Mucosa of descending colon (tissue), 3 donors: ENCODE results near the gene PDGFC. TPM values are rescaled to one million over a fixed set of nuclear protein-coding genes. Genes with fewer than 3 reads are reported as not detected.

Experiments
- ATAC-seq: fragments of 200-7000 bp; cut with Tn5 transposase; one replicate; pipeline ENCODE4 v1.9.1; 2020; ENCODE audit warnings: mild to moderate bottlenecking, moderate library complexity
- DNase-seq, 3 donors: peaks; one replicate each; pipeline ENCODE4 v3.0.0-alpha.2; 2020
- H3K36me3 ChIP-seq: fragments of 200-600 bp; one replicate; pipeline ENCODE4 v1.8.0; 2021; ENCODE audit warnings: low read depth, mild to moderate bottlenecking
- H3K4me1 ChIP-seq: fragments of 200-600 bp; one replicate; pipeline ENCODE4 v1.8.0; 2021; ENCODE audit warnings: low read depth, mild to moderate bottlenecking
- H3K4me3 ChIP-seq: fragments of 200-600 bp; one replicate; pipeline ENCODE4 v1.8.0; 2021; ENCODE audit warnings: mild to moderate bottlenecking
- H3K9me3 ChIP-seq: fragments of 200-600 bp; one replicate; pipeline ENCODE4 v1.8.0; 2021; ENCODE audit warnings: mild to moderate bottlenecking
- CTCF ChIP-seq: fragments of 200-600 bp; IDR thresholded peaks from one replicate; pipeline ENCODE4 v1.8.0; 2022; ENCODE audit warnings: antibody characterized with exemption, mild to moderate bottlenecking
- intact Hi-C, 2 donors: fragments of 100-400 bp; cut with DNase I in 1 of 2; cut with micrococcal nuclease in 1 of 2; formaldehyde crosslinking; loops; one replicate each; pipeline versions ENCODE4 v1.11.0 to v1.11.1; 2022; cut with DNase I, micrococcal nuclease
- long read RNA-seq, 2 donors: library from polyadenylated mRNA; unstranded; transcript quantifications; one replicate each; pipeline ENCODE4 v2.0.0, GENCODE V29; 2019 to 2021
- total RNA-seq, 3 donors: library from RNA; stranded (reverse); fragmentation: NEBNext Ultra II Directional in 2 of 3; extraction: Animal tissue kit (Norgen Biotek cat#: 25700) in 2 of 3; gene quantifications; one replicate each; pipeline versions ENCODE4 v1.2.1 to v1.2.4, GENCODE V29; 2021 to 2023
- donor health status: DM: no; HTN: no; CAD: no; lungs with moderate emphysema.
- donor health status: DM: no; HTN: no; CAD: no.
- donor health status: DM: no; HTN: yes; CAD: no.

PDGFC gene, protein sequence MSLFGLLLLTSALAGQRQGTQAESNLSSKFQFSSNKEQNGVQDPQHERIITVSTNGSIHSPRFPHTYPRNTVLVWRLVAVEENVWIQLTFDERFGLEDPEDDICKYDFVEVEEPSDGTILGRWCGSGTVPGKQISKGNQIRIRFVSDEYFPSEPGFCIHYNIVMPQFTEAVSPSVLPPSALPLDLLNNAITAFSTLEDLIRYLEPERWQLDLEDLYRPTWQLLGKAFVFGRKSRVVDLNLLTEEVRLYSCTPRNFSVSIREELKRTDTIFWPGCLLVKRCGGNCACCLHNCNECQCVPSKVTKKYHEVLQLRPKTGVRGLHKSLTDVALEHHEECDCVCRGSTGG
- total RNA-seq, result 10 to 100 TPM in 1 of 3 donors, 1 to 10 TPM in 2; 3.9 to 27.9 (median 6.1) TPM
- long read RNA-seq, donor 1, full-length matches to known transcripts, result 10 of 16 reads
- long read RNA-seq, donor 1, partial matches to known transcripts, result 3 of 16 reads
- long read RNA-seq, donor 1, other reads (novel, unspliced or antisense), result 3 of 16 reads
- long read RNA-seq, donor 2, full-length matches to known transcripts, result 1 of 1 reads
- long read RNA-seq, donor 2, partial matches to known transcripts, result 0 of 1 reads
- long read RNA-seq, donor 2, other reads (novel, unspliced or antisense), result 0 of 1 reads

DNA sequence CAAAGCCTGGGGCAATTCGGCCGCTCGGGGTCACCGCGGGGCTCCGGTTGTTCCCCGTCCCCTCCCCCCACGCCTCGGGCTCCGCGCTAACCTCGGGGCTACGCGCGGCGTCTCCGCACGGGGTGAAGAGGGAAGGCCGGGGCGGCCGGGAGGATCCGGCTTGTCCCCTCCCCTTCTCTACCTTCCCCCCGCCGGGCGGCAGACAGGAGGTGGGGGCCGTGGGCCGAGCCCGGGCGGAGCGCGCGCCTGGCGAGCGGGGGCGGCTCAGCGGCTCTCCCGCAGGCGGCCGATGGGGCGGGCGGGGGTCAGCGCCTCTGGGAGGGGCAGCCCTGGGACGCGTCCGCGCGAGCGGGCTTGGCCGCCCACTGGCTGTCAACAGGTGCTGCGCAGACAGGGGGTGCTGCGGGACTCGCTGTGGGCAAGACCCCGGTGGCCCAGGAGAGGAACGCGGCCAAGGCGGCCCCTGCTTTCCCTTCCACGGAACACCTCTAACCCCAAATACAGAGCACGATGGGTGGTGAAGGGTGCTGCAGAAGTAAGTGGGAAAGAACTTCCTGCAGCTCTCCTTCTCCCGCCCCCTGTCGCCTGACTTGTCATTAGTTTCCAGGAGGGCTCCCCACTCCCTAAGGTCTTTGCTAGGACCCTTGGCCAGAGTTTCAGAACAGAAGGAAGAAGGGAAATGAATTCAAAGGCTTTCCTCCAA, at the start of gene PDGFC:
TSS of gene PDGFC (minus strand) at position 124 of the 703 bp plus-strand sequence. CDS start 896 bp downstream, outside the sequence.
- Histone ChIP-seq H3K4me1 (peaks cover 4% of the 10 kb centered on the region), H3K4me3 (peak within 1 kb of the TSS; percentile 42), H3K9me3 (no peaks in the 10 kb centered on the region), H3K36me3 (no peaks in the 10 kb centered on the region)
- intact Hi-C loops, result no loop called here
- no peak for TF ChIP-seq CTCF
- ATAC-seq (peak; percentile 73), DNase-seq (peak; percentile 68 to 79 (median 69))

DNA sequence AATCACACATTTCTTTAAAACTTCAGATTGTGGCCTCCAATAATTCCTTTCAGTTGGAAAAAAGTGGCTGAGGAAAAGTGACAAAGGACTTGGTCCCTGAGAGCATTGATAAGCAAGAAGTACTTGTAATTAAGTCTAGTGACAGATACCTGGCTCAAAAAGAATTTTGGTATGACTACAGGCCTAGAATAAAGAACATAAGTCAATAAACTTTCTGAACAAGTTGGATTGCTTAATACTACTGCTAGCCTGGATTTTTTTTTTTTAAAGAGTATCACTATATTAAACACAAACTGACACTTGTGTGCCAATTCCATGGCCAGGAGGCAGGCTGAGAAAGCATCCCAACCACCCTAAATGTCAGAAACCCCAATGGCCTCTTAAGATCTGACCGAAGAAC, 49.3 kb upstream of the PDGFC start:
- intact Hi-C loops, result no loop called here
- DNase-seq, result no peak

GRCh38 chr4:157018920-157019490, 47.4 kb upstream of the PDGFC start:
- no peak overlapping the region for H3K4me3 ChIP-seq
- H3K9me3 ChIP-seq, result no peaks in the 10 kb centered on the region
- no peaks in the 10 kb centered on the region for H3K4me1 ChIP-seq
- DNase-seq, result no peak
- no peak for ATAC-seq
- H3K36me3 ChIP-seq, result no peaks in the 10 kb centered on the region
- intact Hi-C loops, result no loop called here
- no peak for TF ChIP-seq CTCF

More for the DNA sequence above, 49.3 kb upstream of the PDGFC start:
- Histone ChIP-seq H3K36me3 (no peaks in the 10 kb centered on the region), H3K4me1 (no peaks in the 10 kb centered on the region), H3K4me3 (no peak overlapping the region), H3K9me3 (no peaks in the 10 kb centered on the region)
- no peak for ATAC-seq
- no peak for TF ChIP-seq CTCF

GRCh38 chr4:157014621-157015591, 43.3 kb upstream of the PDGFC start:
- Histone ChIP-seq H3K9me3 (no peaks in the 10 kb centered on the region), H3K36me3 (no peaks in the 10 kb centered on the region), H3K4me1 (no peaks in the 10 kb centered on the region), H3K4me3 (no peak overlapping the region)
- intact Hi-C loops, result no loop called here
- DNase-seq (no peak), ATAC-seq (no peak)
- no peak for TF ChIP-seq CTCF
